HCT116 (cell line): Measurements from ENCODE around the gene TBC1D2. TPM values are rescaled to one million over a fixed set of nuclear protein-coding genes. Genes with fewer than 3 reads are reported as not detected.

ENCODE experiments used
- ATAC-seq: fragments of 200-7000 bp; cut with Tn5 transposase; 2 replicates; pipeline ENCODE4 v1.9.1; 2020; ENCODE audit warnings: mild to moderate bottlenecking, moderate library complexity
- BruUV-seq: library from RNA; stranded (reverse); fragments of 400-500 nt; replicated peaks from 2 replicates; lab custom pipeline; 2021; lab: Mats Ljungman, UMichigan
- CTCF ChIA-PET: fragments of 300-600 bp; sonication (Branson Sonifier 250); formaldehyde crosslinking; loops from one replicate; lab custom pipeline; 2021; ENCODE audit warnings: antibody characterized with exemption; lab: Charles Lee
- POLR2A ChIA-PET: fragments of 300-600, 350-600 bp; sonication (Branson Sonifier 250); formaldehyde crosslinking; loops from one replicate; lab custom pipeline; 2021; ENCODE audit warnings: antibody characterized with exemption; lab: Charles Lee
- RAD21 ChIA-PET, 2 experiments: fragments of 300-600 bp; sonication (Branson Sonifier 250); formaldehyde crosslinking; loops; one replicate each; lab custom pipeline; 2023; ENCODE audit warnings: low total read pairs in 2 of 2; ENCODE audit not compliant: uncharacterized antibody in 2 of 2, unreplicated experiment in 2 of 2, low non-redundant PET in 1 of 2; lab: Charles Lee
- DNase-seq: peaks from one replicate; pipeline ENCODE4 v3.0.0-alpha.2; 2010; ENCODE audit warnings: low read depth, low spot score
- H2AFZ ChIP-seq: fragments of 200-600 bp; shearing (Covaris generic), sonication (generic); 2 replicates; pipeline ENCODE4 v1.6.1; 2017; ENCODE audit warnings: low read depth, mixed run types, mixed read lengths, antibody characterized with exemption, low read length; ENCODE audit not compliant: poor library complexity, severe bottlenecking
- H3K27ac ChIP-seq: 2 replicates; pipeline ENCODE4 v1.5.1; 2012; ENCODE audit warnings: low read depth, low read length
- H3K27me3 ChIP-seq: fragments of 200-600 bp; sonication (generic); 2 replicates; pipeline ENCODE4 v1.6.1; 2016; ENCODE audit warnings: mixed run types, low read length, mixed read lengths; ENCODE audit not compliant: insufficient read depth
- H3K36me3 ChIP-seq, 2 experiments: fragments of 200-500 bp in 1 of 2; fragments of 200-600 bp in 1 of 2; sonication (Bioruptor generic) in 1 of 2; sonication (generic) in 1 of 2; 2 replicates each; pipeline versions ENCODE4 v1.5.1 to v1.6.1; 2014 to 2016; ENCODE audit warnings: low read length in 2 of 2, inconsistent platforms in 1 of 2, mixed read lengths in 1 of 2, mixed run types in 1 of 2; ENCODE audit not compliant: insufficient read depth in 2 of 2, control insufficient read depth in 1 of 2
- H3K4me1 ChIP-seq, 2 experiments: fragments of 200-600 bp in 1 of 2; sonication (generic) in 1 of 2; 2 replicates each; pipeline versions ENCODE4 v1.5.1 to v1.6.1; 2012 to 2017; ENCODE audit warnings: low read length in 2 of 2, inconsistent platforms in 1 of 2, mild to moderate bottlenecking in 1 of 2, mixed read lengths in 1 of 2, mixed run types in 1 of 2, moderate library complexity in 1 of 2; ENCODE audit not compliant: insufficient read depth in 2 of 2, control insufficient read depth in 1 of 2
- H3K4me2 ChIP-seq: fragments of 200-600 bp; sonication (generic); 2 replicates; pipeline ENCODE4 v1.6.1; 2017; ENCODE audit warnings: mixed run types, low read length, mixed read lengths
- H3K4me3 ChIP-seq, 2 experiments: fragments of 200-600 bp in 1 of 2; sonication (generic) in 1 of 2; replicated peaks in 1 of 2; 2 replicates each; pipeline ENCODE4 v1.5.1; 2011 to 2016; ENCODE audit warnings: low read length in 2 of 2, control low read depth in 1 of 2, low read depth in 1 of 2, mild to moderate bottlenecking in 1 of 2, mixed read lengths in 1 of 2, mixed run types in 1 of 2
- H3K79me2 ChIP-seq: fragments of 200-600 bp; sonication (generic); 2 replicates; pipeline ENCODE4 v1.6.1; 2017; ENCODE audit warnings: mild to moderate bottlenecking, mixed run types, low read length, moderate library complexity, mixed read lengths; ENCODE audit not compliant: insufficient read depth
- H3K9ac ChIP-seq: fragments of 200-600 bp; sonication (generic); 2 replicates; pipeline ENCODE4 v1.6.1; 2016; ENCODE audit warnings: low read length, mixed read lengths
- H3K9me2 ChIP-seq: fragments of 200-600 bp; sonication (generic), shearing (Covaris generic); 2 replicates; pipeline ENCODE4 v1.6.1; 2017; ENCODE audit warnings: mixed run types, mild to moderate bottlenecking, moderate library complexity; ENCODE audit not compliant: insufficient read depth
- H3K9me3 ChIP-seq, 2 experiments: fragments of 200-500 bp in 1 of 2; fragments of 200-600 bp in 1 of 2; sonication (Bioruptor generic) in 1 of 2; sonication (generic) in 1 of 2; 2 replicates each; pipeline ENCODE4 v1.6.1; 2014 to 2017; ENCODE audit warnings: low read length in 2 of 2, mixed read lengths in 2 of 2, inconsistent platforms in 1 of 2, low read depth in 1 of 2, mild to moderate bottlenecking in 1 of 2, mixed run types in 1 of 2, moderate library complexity in 1 of 2; ENCODE audit not compliant: control insufficient read depth in 1 of 2, insufficient read depth in 1 of 2
- H4K20me1 ChIP-seq: fragments of 200-600 bp; sonication (generic), shearing (Covaris generic); 2 replicates; pipeline ENCODE4 v1.6.1; 2017; ENCODE audit warnings: mixed run types, mild to moderate bottlenecking, moderate library complexity; ENCODE audit not compliant: insufficient read depth
- ATF3 ChIP-seq: IDR thresholded peaks from 2 replicates; pipeline ENCODE4 v1.6.1; 2012
- CBX3 ChIP-seq: IDR thresholded peaks from 2 replicates; pipeline ENCODE4 v1.6.1; 2012; ENCODE audit warnings: low read depth
- CEBPB ChIP-seq: IDR thresholded peaks from 2 replicates; pipeline ENCODE4 v1.6.1; 2012; ENCODE audit warnings: low read depth
- EZH2 ChIP-seq: fragments of 200-600 bp; sonication (generic); IDR thresholded peaks from 2 replicates; pipeline ENCODE4 v1.6.1; 2017; ENCODE audit warnings: antibody characterized with exemption, mixed run types
- EZH2phosphoT487 ChIP-seq: fragments of 200-600 bp; IDR thresholded peaks from 2 replicates; pipeline ENCODE4 v1.6.1; 2018; ENCODE audit warnings: antibody characterized with exemption, borderline replicate concordance
- FOSL1 ChIP-seq: IDR thresholded peaks from 2 replicates; pipeline ENCODE4 v1.6.1; 2012; ENCODE audit warnings: low read depth
- JUND ChIP-seq: IDR thresholded peaks from 2 replicates; pipeline ENCODE4 v1.6.1; 2012
- POLR2A ChIP-seq: IDR thresholded peaks from 2 replicates; pipeline ENCODE4 v1.7.0; 2011; ENCODE audit warnings: borderline replicate concordance; ENCODE audit not compliant: insufficient read depth, insufficient read length; ENCODE audit errors: extremely low read depth
- RAD21 ChIP-seq: IDR thresholded peaks from 2 replicates; pipeline ENCODE4 v1.6.1; 2012; ENCODE audit warnings: low read depth, mild to moderate bottlenecking
- SIN3A ChIP-seq: IDR thresholded peaks from 2 replicates; pipeline ENCODE4 v1.6.1; 2012; ENCODE audit warnings: low read depth
- SP1 ChIP-seq: IDR thresholded peaks from 2 replicates; pipeline ENCODE4 v1.6.1; 2012; ENCODE audit warnings: low read depth
- SRF ChIP-seq: IDR thresholded peaks from 2 replicates; pipeline ENCODE4 v1.6.1; 2012; ENCODE audit warnings: low read depth
- TCF7L2 ChIP-seq: IDR thresholded peaks from 2 replicates; pipeline ENCODE4 v1.7.0; 2011; ENCODE audit warnings: borderline replicate concordance, inconsistent platforms; ENCODE audit not compliant: insufficient read depth, insufficient read length; ENCODE audit errors: extremely low read depth
- YY1 ChIP-seq: IDR thresholded peaks from 2 replicates; pipeline ENCODE4 v1.6.1; 2011; ENCODE audit warnings: low read length, low read depth, moderate library complexity, mild to moderate bottlenecking; ENCODE audit not compliant: insufficient replicate concordance; ENCODE audit errors: extremely low read depth
- ZBTB33 ChIP-seq: IDR thresholded peaks from 2 replicates; pipeline ENCODE4 v1.6.1; 2011; ENCODE audit warnings: mild to moderate bottlenecking, low read length, moderate library complexity; ENCODE audit not compliant: insufficient replicate concordance; ENCODE audit errors: extremely low read depth
- ZFX ChIP-seq: fragments of 450-650 bp; IDR thresholded peaks from 2 replicates; pipeline ENCODE4 v1.6.1; 2017
- ZNF274 ChIP-seq: fragments of 200-500 bp; sonication (Bioruptor generic); IDR thresholded peaks from 2 replicates; pipeline ENCODE4 v1.6.1; 2014; ENCODE audit warnings: mild to moderate bottlenecking, low read depth, low read length, inconsistent platforms
- intact Hi-C: fragments of 100-400 bp; cut with micrococcal nuclease; formaldehyde crosslinking; loops from 2 replicates; pipeline ENCODE4 v1.10.0; 2022
- total RNA-seq: library from RNA; stranded (reverse); gene quantifications from one replicate; pipeline ENCODE4 v1.2.1, GENCODE V29; 2021; ENCODE audit not compliant: unreplicated experiment

Gene TBC1D2
- total RNA-seq, 1 experiment from 2014 or later, result 9.8 TPM

GRCh38 chr9:98247831-98248657 lies 7.4 kb downstream of the TBC1D2 start:
- Histone ChIP-seq H4K20me1 (no peaks in the 10 kb centered on the region), H3K4me2 (peak overlapping the region; percentile 47), H3K9me3 (no peaks in the 10 kb centered on the region), H3K4me3 (no peak overlapping the region), H3K9me2 (no peaks in the 10 kb centered on the region), H3K27me3 (no peaks in the 10 kb centered on the region), H3K9ac (0 out of 2 replicates have a peak overlapping the region, but pooled peaks have one; percentile 32), H3K79me2 (no peaks in the 10 kb centered on the region), H3K4me1 (peaks cover 51 to 58% of the 10 kb centered on the region in 2 experiments), H3K27ac (peak overlapping the region; percentile 56), H3K36me3 (peaks cover 0 to 2% of the 10 kb centered on the region in 2 experiments; a peak in 1 of 4 replicates), H2AFZ (no peak overlapping the region)
- TF ChIP-seq ATF3, result no peak
- no peak for TF ChIP-seq RAD21
- no peak for TF ChIP-seq ZNF274
- TF ChIP-seq CBX3, result no peak
- no peak for TF ChIP-seq SP1
- no peak for TF ChIP-seq POLR2A
- TF ChIP-seq SRF, result no peak
- TF ChIP-seq YY1, result no peak
- no peak for DNase-seq
- intact Hi-C loops, result no loop called here
- RAD21 ChIA-PET, result no interaction called here
- POLR2A ChIA-PET, result no interaction called here
- CTCF ChIA-PET, result no interaction called here
- no TSS peak for BruUV-seq
- ATAC-seq, result no peak

- peaks cover 0 to 2% of the 10 kb centered on the region in 2 experiments; a peak in 1 of 4 replicates for H3K36me3 ChIP-seq
- RAD21 ChIA-PET, result no interaction called here
- H3K27ac ChIP-seq, result no peak overlapping the region
- peaks cover 10 to 13% of the 10 kb centered on the region in 2 experiments; a peak in 2 of 4 replicates for H3K4me1 ChIP-seq
- ATAC-seq (no peak), DNase-seq (no peak)
- H3K9ac ChIP-seq, result no peak overlapping the region
- no peaks in the 10 kb centered on the region for H4K20me1 ChIP-seq
- no peaks in the 10 kb centered on the region for H3K9me3 ChIP-seq
- no peaks in the 10 kb centered on the region for H3K27me3 ChIP-seq
- H3K4me2 ChIP-seq, result no peak overlapping the region
- no peak overlapping the region for H2AFZ ChIP-seq
- CTCF ChIA-PET, result interaction anchor here (1.0 to 1.1 kb wide), 2 partner anchors 13 kb away, joined by 3 to 4 read pairs; partner anchors contain the start of gene TBC1D2
- BruUV-seq, result no TSS peak
- H3K79me2 ChIP-seq, result no peaks in the 10 kb centered on the region
- POLR2A ChIA-PET, result interaction anchor here (1.3 kb wide), 1 partner anchor 123 kb away, joined by 3 read pairs; the partner anchor contains the start of gene TRIM14
- no peak overlapping the region for H3K4me3 ChIP-seq
- intact Hi-C loops, result no loop called here
- no peaks in the 10 kb centered on the region for H3K9me2 ChIP-seq
- TF ChIP-seq POLR2A (no peak), EZH2 (no peak), CEBPB (no peak), SIN3A (no peak), ZFX (no peak), ZBTB33 (no peak), JUND (no peak), FOSL1 (no peak), EZH2phosphoT487 (no peak), TCF7L2 (no peak)
These were observed 13.0 kb downstream of the TBC1D2 start for GRCh38 chr9:98242426-98242825.
